K562 (cell line): ENCODE measurements around the gene FMN2. TPM values are rescaled to one million over a fixed set of nuclear protein-coding genes. Genes with fewer than 3 reads are reported as not detected.

Experiments used
- ATAC-seq: fragments of 200-7000 bp; cut with Tn5 transposase; 3 replicates; pipeline ENCODE4 v1.9.1; 2020; ENCODE audit warnings: moderate library complexity
- BruUV-seq: library from RNA; stranded (reverse); fragments of 400-500 nt; replicated peaks from 2 replicates; lab custom pipeline; 2021; lab: Mats Ljungman, UMichigan
- CTCF ChIA-PET: fragments of 300-600 bp; formaldehyde crosslinking; extraction: SDS; loops from one replicate; lab custom pipeline; 2021; ENCODE audit warnings: low intra/inter-chr PET ratio; lab: Yijun Ruan, JAX
- POLR2A ChIA-PET: fragments of 300-600, 350-650 bp; sonication (Branson Sonifier 250); formaldehyde crosslinking; extraction: SDS; loops from one replicate; lab custom pipeline; 2021; ENCODE audit warnings: antibody characterized with exemption, inconsistent platforms; lab: Yijun Ruan, JAX
- DNase-seq, 4 experiments: peaks; one replicate each; pipeline versions ENCODE4 v3.0.0 to v3.0.0-alpha.2; 2011 to 2018; ENCODE audit warnings: low spot score in 3 of 4, mixed read lengths in 3 of 4; ENCODE audit errors: extremely low read depth in 1 of 4
- FAIRE-seq: peaks from 2 replicates; lab custom pipeline; 2011; peaks lifted over from hg19 to GRCh38; lab: Jason Lieb, UNC
- H2AFZ ChIP-seq: 2 replicates; pipeline ENCODE4 v1.6.0; 2011; ENCODE audit warnings: low read depth, low read length, control low read depth, inconsistent platforms
- H3K27ac ChIP-seq: fragments of 200-600 bp; 3 replicates; pipeline ENCODE4 v1.8.0; 2011; ENCODE audit warnings: low read depth, mild to moderate bottlenecking, control low read depth, inconsistent platforms, low read length, moderate library complexity, mixed read lengths; ENCODE audit errors: extremely low read depth
- H3K27me3 ChIP-seq, 2 experiments: fragments of 300-600 bp in 1 of 2; 2 replicates in 1 of 2; 3 replicates in 1 of 2; pipeline versions ENCODE4 v1.6.0 to v1.8.0; 2011; ENCODE audit warnings: inconsistent platforms in 2 of 2, low read length in 2 of 2, mild to moderate bottlenecking in 1 of 2, mixed read lengths in 1 of 2, moderate library complexity in 1 of 2; ENCODE audit not compliant: control insufficient read depth in 2 of 2, insufficient read depth in 2 of 2
- H3K36me3 ChIP-seq: fragments of 300-600 bp; 3 replicates; pipeline ENCODE4 v1.8.0; 2011; ENCODE audit warnings: mild to moderate bottlenecking, low read length, inconsistent platforms; ENCODE audit not compliant: control insufficient read depth, insufficient read depth
- H3K4me1 ChIP-seq, 2 experiments: fragments of 200-600 bp in 1 of 2; replicated peaks in 1 of 2; 2 replicates in 1 of 2; 3 replicates in 1 of 2; pipeline versions ENCODE4 v1.5.1 to v1.8.0; 2011; ENCODE audit warnings: inconsistent platforms in 2 of 2, low read length in 2 of 2, mild to moderate bottlenecking in 1 of 2, mixed read lengths in 1 of 2, moderate library complexity in 1 of 2; ENCODE audit not compliant: control insufficient read depth in 2 of 2, insufficient read depth in 2 of 2
- H3K4me2 ChIP-seq: 2 replicates; pipeline ENCODE4 v1.6.1; 2011; ENCODE audit warnings: low read length, control low read depth, inconsistent platforms, mixed read lengths; ENCODE audit not compliant: insufficient read depth
- H3K4me3 ChIP-seq: fragments of 200-600 bp; sonication (generic), shearing (Covaris generic); 2 replicates; pipeline ENCODE4 v1.5.1; 2016; ENCODE audit warnings: control low read depth, inconsistent platforms
- H3K79me2 ChIP-seq: fragments of 200-600 bp; 3 replicates; pipeline ENCODE4 v1.8.0; 2011; ENCODE audit warnings: low read length, inconsistent platforms; ENCODE audit not compliant: control insufficient read depth, insufficient read depth
- H3K9ac ChIP-seq, 2 experiments: 2 replicates each; pipeline versions ENCODE4 v1.6.0 to v1.6.1; 2011; ENCODE audit warnings: low read depth in 2 of 2, low read length in 2 of 2, control low read depth in 1 of 2, inconsistent platforms in 1 of 2, mild to moderate bottlenecking in 1 of 2, mixed read lengths in 1 of 2; ENCODE audit not compliant: insufficient read depth in 1 of 2
- H3K9me1 ChIP-seq: one replicate; pipeline ENCODE4 v1.6.0; 2011; ENCODE audit warnings: inconsistent platforms, mild to moderate bottlenecking, low read length, moderate library complexity; ENCODE audit not compliant: control insufficient read depth, insufficient read depth
- H3K9me3 ChIP-seq: replicated peaks from 2 replicates; pipeline ENCODE4 v1.5.1; 2011; ENCODE audit warnings: low read depth, low read length, inconsistent platforms; ENCODE audit not compliant: control insufficient read depth, insufficient read depth
- H4K20me1 ChIP-seq: replicated peaks from 2 replicates; pipeline ENCODE4 v1.6.1; 2011; ENCODE audit warnings: low read length, inconsistent platforms, mixed read lengths; ENCODE audit not compliant: control insufficient read depth, insufficient read depth
- ARID1B ChIP-seq: fragments of 450-650 bp; IDR thresholded peaks from 2 replicates; pipeline ENCODE4 v1.6.1; 2016; ENCODE audit warnings: antibody characterized with exemption, mild to moderate bottlenecking, inconsistent platforms
- BCL6 ChIP-seq: fragments of 250-450 bp; sonication (Bioruptor Pico); IDR thresholded peaks from 2 replicates; pipeline ENCODE4 v1.4.0; 2020
- FOS ChIP-seq: IDR thresholded peaks from 3 replicates; pipeline ENCODE4 v1.6.1; 2011; ENCODE audit not compliant: insufficient read length; ENCODE audit errors: extremely low read depth
- ILF3 ChIP-seq: fragments of 450-650 bp; IDR thresholded peaks from 2 replicates; pipeline ENCODE4 v1.6.1; 2018; ENCODE audit warnings: antibody characterized with exemption, mild to moderate bottlenecking, moderate library complexity, borderline replicate concordance
- PURB ChIP-seq: sonication (generic); formaldehyde crosslinking; IDR thresholded peaks from 2 replicates; pipeline ENCODE4 v1.9.0; 2021; ENCODE audit warnings: low read depth, mild to moderate bottlenecking, missing genetic modification reagents
- SOX6 ChIP-seq: fragments of 450-650 bp; IDR thresholded peaks from 2 replicates; pipeline ENCODE4 v1.6.1; 2014; ENCODE audit warnings: mild to moderate bottlenecking
- ZC3H4 ChIP-seq: sonication (generic); formaldehyde crosslinking; IDR thresholded peaks from 2 replicates; pipeline ENCODE4 v1.9.0; 2021; ENCODE audit warnings: missing genetic modification reagents, borderline replicate concordance
- ZNF316 ChIP-seq: fragments of 450-650 bp; IDR thresholded peaks from 2 replicates; pipeline ENCODE4 v1.6.1; 2016
- ZNF551 ChIP-seq: fragments of 250-450 bp; sonication (Bioruptor Pico); IDR thresholded peaks from 2 replicates; pipeline ENCODE4 v1.5.0; 2021; ENCODE audit warnings: mild to moderate bottlenecking, moderate library complexity
- ZNF57 ChIP-seq: fragments of 450-650 bp; formaldehyde crosslinking; IDR thresholded peaks from 2 replicates; pipeline ENCODE4 v1.4.0; 2020; ENCODE audit warnings: mild to moderate bottlenecking, moderate library complexity
- ZNF77 ChIP-seq: fragments of 250-450 bp; sonication (Bioruptor Pico); IDR thresholded peaks from 2 replicates; pipeline ENCODE4 v1.5.0; 2020
- WGBS: fragments of 100-300 bp; shearing (Covaris generic); methylation state at CpG from one replicate; pipeline ENCODE4 v1.1.6; 2016; ENCODE audit warnings: low coverage, mixed read lengths; ENCODE audit not compliant: insufficient coverage; ENCODE audit errors: missing lambda C conversion rate; 5-methylcytosine and 5-hydroxymethylcytosine counted together
- in situ Hi-C: fragments of 300-500 bp; cut with MboI; formaldehyde crosslinking; loops from 4 replicates; pipeline ENCODE4 v1.15.0; 2018; ENCODE audit warnings: inconsistent platforms, mixed read lengths
- intact Hi-C: fragments of 100-400 bp; cut with micrococcal nuclease; formaldehyde crosslinking; loops from 2 replicates; pipeline ENCODE4 v1.14.2; 2022
- polyA plus RNA-seq, 8 experiments: library from polyadenylated mRNA; depleted of rRNA in 4 of 8; stranded (reverse) in 5 of 8; unstranded in 3 of 8; fragments of >200 nt; fragmentation: Nextera tagmentation in 2 of 8; fragmentation: Illumina TruSeq in 1 of 8; extraction: Ambion mirVana in 2 of 8; extraction: Trizol in 1 of 8; gene quantifications; 2 replicates each; pipeline versions ENCODE4 v1.2.1 to v1.2.3, GENCODE V29; 2011 to 2014; ENCODE audit warnings: inconsistent platforms in 1 of 8, missing spikeins in 1 of 8
- total RNA-seq, 7 experiments: library from RNA; depleted of rRNA in 6 of 7; stranded (reverse); fragments of >200 nt in 6 of 7; fragmentation: Illumina TruSeq in 2 of 7; extraction: Trizol in 2 of 7; gene quantifications; 2 replicates each; pipeline versions ENCODE4 v1.2.1 to v1.2.3, GENCODE V29; 2011 to 2021; ENCODE audit warnings: low replicate concordance in 1 of 7
- TF ChIP-seq, protein P1 (sequence below): fragments of 450-650 bp; IDR thresholded peaks from one replicate; pipeline ENCODE4 v1.6.1; 2018; ENCODE audit warnings: mild to moderate bottlenecking, moderate library complexity; ENCODE audit not compliant: partially characterized antibody
- TF ChIP-seq, protein P2 (sequence below), 2 experiments: fragments of 150-350 bp in 1 of 2; IDR thresholded peaks; 2 replicates each; pipeline ENCODE4 v1.6.1; 2012 to 2016; ENCODE audit warnings: low read depth in 2 of 2, low read length in 2 of 2, mild to moderate bottlenecking in 1 of 2, moderate library complexity in 1 of 2

The FMN2 gene
- total and polyA plus RNA-seq, 9 of the 15 experiments (the other 6 are each of a cell fraction or from before 2014, with no cell fraction given): 0.15 to 0.45 (median 0.16) TPM; not detected in 3

DNA sequence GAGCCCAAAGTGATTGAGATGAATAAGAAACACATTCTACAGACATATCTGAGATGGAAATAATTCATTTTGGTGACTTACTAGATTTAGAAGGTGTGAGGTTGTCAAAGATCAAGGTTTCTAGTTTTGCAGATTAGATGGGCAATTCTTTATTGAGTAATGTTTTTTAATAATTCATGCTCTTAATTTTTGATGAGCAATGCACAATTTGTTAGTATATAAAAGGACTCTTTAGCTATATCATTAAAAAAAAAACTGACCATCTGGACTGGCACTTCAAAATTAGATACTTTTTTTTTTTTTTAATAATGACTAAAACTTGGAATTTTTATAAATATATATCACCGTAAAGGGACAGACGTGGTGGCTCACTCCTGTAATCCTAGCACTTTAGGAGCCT, 63.9 kb downstream of the FMN2 start:
- Histone ChIP-seq H3K4me2 (no peak overlapping the region), H3K4me1 (no peaks in the 10 kb centered on the region), H3K79me2 (no peaks in the 10 kb centered on the region), H3K27ac (no peak overlapping the region), H3K9ac (no peak overlapping the region), H2AFZ (no peak overlapping the region), H3K4me3 (no peak overlapping the region), H3K27me3 (no peaks in the 10 kb centered on the region), H3K9me3 (no peaks in the 10 kb centered on the region), H3K36me3 (no peaks in the 10 kb centered on the region), H4K20me1 (no peaks in the 10 kb centered on the region), H3K9me1 (no peaks in the 10 kb centered on the region)
- ChIA-PET CTCF (no interaction called here), POLR2A (no interaction called here)
- intact Hi-C loops (no loop called here), in situ Hi-C loops (no loop called here)
- WGBS: 0% methylated on average over 2 of the region's 2 CpGs
- no peak for FAIRE-seq
- ATAC-seq: no peak
- no TSS peak for BruUV-seq
- TF ChIP-seq ZNF316: peak; percentile 39; the same call in 1 of the 2 replicates
- no peak for TF ChIP-seq PURB (CRISPR knock-in tag)
- DNase-seq: no peak

DNA sequence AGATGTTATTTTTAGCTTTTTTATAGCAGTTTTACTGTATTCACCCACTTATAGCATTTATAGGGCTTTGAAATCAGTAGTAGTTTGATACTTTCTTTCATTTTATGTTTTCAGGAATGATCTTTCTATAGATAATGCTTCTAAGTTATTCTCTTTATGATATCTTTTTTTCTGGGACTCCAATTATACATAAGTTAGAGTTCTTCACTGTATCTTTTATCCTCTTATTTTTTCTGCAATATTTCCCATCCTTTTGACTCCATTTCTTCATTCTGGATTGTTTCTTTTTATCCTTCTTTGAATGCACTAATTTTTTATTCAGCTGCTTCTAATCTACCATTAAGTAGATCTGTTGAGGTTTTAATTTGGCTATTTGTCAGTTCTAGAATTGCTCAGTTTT, 73.1 kb downstream of the FMN2 start:
- Histone ChIP-seq H3K9me1 (no peaks in the 10 kb centered on the region), H3K27me3 (no peaks in the 10 kb centered on the region), H3K9ac (no peak overlapping the region), H3K36me3 (no peaks in the 10 kb centered on the region), H3K79me2 (no peaks in the 10 kb centered on the region), H2AFZ (no peak overlapping the region), H3K9me3 (no peaks in the 10 kb centered on the region), H3K27ac (no peak overlapping the region), H3K4me1 (no peaks in the 10 kb centered on the region), H3K4me3 (no peak overlapping the region), H3K4me2 (no peak overlapping the region), H4K20me1 (no peaks in the 10 kb centered on the region)
- ChIA-PET POLR2A (no interaction called here), CTCF (no interaction called here)
- ATAC-seq (no peak), FAIRE-seq (no peak), DNase-seq (no peak)
- in situ Hi-C loops (no loop called here), intact Hi-C loops (no loop called here)
- BruUV-seq: no TSS peak
- TF ChIP-seq SOX6 (no peak), BCL6 (CRISPR knock-in tag) (no peak), ZNF57 (no peak), ZC3H4 (no peak), ZNF551 (no peak), ILF3 (no peak), ZNF77 (CRISPR knock-in tag) (no peak), ARID1B (no peak), FOS (no peak)
- TF ChIP-seq, protein P1, sequence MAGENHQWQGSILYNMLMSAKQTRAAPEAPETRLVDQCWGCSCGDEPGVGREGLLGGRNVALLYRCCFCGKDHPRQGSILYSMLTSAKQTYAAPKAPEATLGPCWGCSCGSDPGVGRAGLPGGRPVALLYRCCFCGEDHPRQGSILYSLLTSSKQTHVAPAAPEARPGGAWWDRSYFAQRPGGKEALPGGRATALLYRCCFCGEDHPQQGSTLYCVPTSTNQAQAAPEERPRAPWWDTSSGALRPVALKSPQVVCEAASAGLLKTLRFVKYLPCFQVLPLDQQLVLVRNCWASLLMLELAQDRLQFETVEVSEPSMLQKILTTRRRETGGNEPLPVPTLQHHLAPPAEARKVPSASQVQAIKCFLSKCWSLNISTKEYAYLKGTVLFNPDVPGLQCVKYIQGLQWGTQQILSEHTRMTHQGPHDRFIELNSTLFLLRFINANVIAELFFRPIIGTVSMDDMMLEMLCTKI: no peak
- TF ChIP-seq, protein P2, sequence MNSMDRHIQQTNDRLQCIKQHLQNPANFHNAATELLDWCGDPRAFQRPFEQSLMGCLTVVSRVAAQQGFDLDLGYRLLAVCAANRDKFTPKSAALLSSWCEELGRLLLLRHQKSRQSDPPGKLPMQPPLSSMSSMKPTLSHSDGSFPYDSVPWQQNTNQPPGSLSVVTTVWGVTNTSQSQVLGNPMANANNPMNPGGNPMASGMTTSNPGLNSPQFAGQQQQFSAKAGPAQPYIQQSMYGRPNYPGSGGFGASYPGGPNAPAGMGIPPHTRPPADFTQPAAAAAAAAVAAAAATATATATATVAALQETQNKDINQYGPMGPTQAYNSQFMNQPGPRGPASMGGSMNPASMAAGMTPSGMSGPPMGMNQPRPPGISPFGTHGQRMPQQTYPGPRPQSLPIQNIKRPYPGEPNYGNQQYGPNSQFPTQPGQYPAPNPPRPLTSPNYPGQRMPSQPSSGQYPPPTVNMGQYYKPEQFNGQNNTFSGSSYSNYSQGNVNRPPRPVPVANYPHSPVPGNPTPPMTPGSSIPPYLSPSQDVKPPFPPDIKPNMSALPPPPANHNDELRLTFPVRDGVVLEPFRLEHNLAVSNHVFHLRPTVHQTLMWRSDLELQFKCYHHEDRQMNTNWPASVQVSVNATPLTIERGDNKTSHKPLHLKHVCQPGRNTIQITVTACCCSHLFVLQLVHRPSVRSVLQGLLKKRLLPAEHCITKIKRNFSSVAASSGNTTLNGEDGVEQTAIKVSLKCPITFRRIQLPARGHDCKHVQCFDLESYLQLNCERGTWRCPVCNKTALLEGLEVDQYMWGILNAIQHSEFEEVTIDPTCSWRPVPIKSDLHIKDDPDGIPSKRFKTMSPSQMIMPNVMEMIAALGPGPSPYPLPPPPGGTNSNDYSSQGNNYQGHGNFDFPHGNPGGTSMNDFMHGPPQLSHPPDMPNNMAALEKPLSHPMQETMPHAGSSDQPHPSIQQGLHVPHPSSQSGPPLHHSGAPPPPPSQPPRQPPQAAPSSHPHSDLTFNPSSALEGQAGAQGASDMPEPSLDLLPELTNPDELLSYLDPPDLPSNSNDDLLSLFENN (IDR thresholded peaks at IDR 0.05; ENCODE audit: low read depth in 2 of 2, low read length in 2 of 2): no peak
